A549 treated with Mapracorat at 1 μM for 4 hours (cell line): ENCODE data around the gene KRTAP20-3. TPM values are rescaled to one million over a fixed set of nuclear protein-coding genes. Genes with fewer than 3 reads are reported as not detected.

Source experiments
- total RNA-seq: library from RNA; stranded (reverse); fragments of 200-300 nt; extraction: Qiagen RNA extraction; gene quantifications from 5 replicates; pipeline ENCODE4 v1.2.3, GENCODE V29; 2022

The KRTAP20-3 gene
- not detected in 5 replicates for total RNA-seq

GRCh38 chr21:30642564-30642963 is at the start of gene KRTAP20-3:
Gene KRTAP20-3, plus strand, starts transcription at chr21:30642864.

GRCh38 chr21:30598802-30599201 is 43.9 kb upstream of the KRTAP20-3 start, which contains the start of gene KRTAP6-2:
Gene KRTAP6-2, minus strand, starts transcription at chr21:30598902. Its CDS starts 28 bp downstream, at chr21:30598874.

GRCh38 chr21:30600787-30601186 is 41.9 kb upstream of the KRTAP20-3 start, which contains the start of gene KRTAP22-1:
Gene KRTAP22-1, plus strand, starts transcription at chr21:30601087.

GRCh38 chr21:30613836-30614235 is 28.8 kb upstream of the KRTAP20-3 start, which contains the start of gene KRTAP6-1:
Gene KRTAP6-1, minus strand, starts transcription at chr21:30613930. Its CDS starts 26 bp downstream, at chr21:30613904.

GRCh38 chr21:30616125-30616524 is 26.5 kb upstream of the KRTAP20-3 start, which contains the start of gene KRTAP20-1:
Gene KRTAP20-1, plus strand, starts transcription at chr21:30616425. Its CDS starts 30 bp downstream, at chr21:30616455.

GRCh38 chr21:30620522-30620921 is 22.1 kb upstream of the KRTAP20-3 start, which contains the start of gene KRTAP20-4:
Gene KRTAP20-4, plus strand, starts transcription at chr21:30620627.

GRCh38 chr21:30634906-30635305 is 7.8 kb upstream of the KRTAP20-3 start, which contains the start of gene KRTAP20-2:
Gene KRTAP20-2, plus strand, starts transcription at chr21:30635206. Its CDS starts 58 bp downstream, at chr21:30635264.

Other genes with a start within 250 kb of the KRTAP20-3 start
- not detected in 5 replicates for gene KRTAP13-1, start 246.8 kb upstream of the KRTAP20-3 start, total RNA-seq
- not detected in 5 replicates for gene KRTAP13-3, start 216.9 kb upstream of the KRTAP20-3 start, total RNA-seq
- not detected in 5 replicates for gene KRTAP13-4, start 212.6 kb upstream of the KRTAP20-3 start, total RNA-seq
- gene KRTAP15-1, start 202.6 kb upstream of the KRTAP20-3 start, total RNA-seq: not detected in 5 replicates
- gene KRTAP19-1, start 162.5 kb upstream of the KRTAP20-3 start, total RNA-seq: not detected in 5 replicates
- not detected in 5 replicates for gene KRTAP19-2, start 155.4 kb upstream of the KRTAP20-3 start, total RNA-seq
- not detected in 5 replicates for gene KRTAP19-3, start 150.9 kb upstream of the KRTAP20-3 start, total RNA-seq
- gene KRTAP19-4, start 145.7 kb upstream of the KRTAP20-3 start, total RNA-seq: not detected in 5 replicates
- not detected in 5 replicates for gene KRTAP19-5, start 140.7 kb upstream of the KRTAP20-3 start, total RNA-seq
- not detected in 5 replicates for gene KRTAP19-6, start 101.0 kb upstream of the KRTAP20-3 start, total RNA-seq
- gene KRTAP19-7, start 81.5 kb upstream of the KRTAP20-3 start, total RNA-seq: not detected in 5 replicates
- not detected in 5 replicates for gene KRTAP22-2, start 52.5 kb upstream of the KRTAP20-3 start, total RNA-seq
- gene KRTAP6-3, start 50.4 kb upstream of the KRTAP20-3 start, total RNA-seq: not detected in 5 replicates
- gene KRTAP6-2, start 44.0 kb upstream of the KRTAP20-3 start, total RNA-seq: not detected in 5 replicates
- not detected in 5 replicates for gene KRTAP22-1, start 41.8 kb upstream of the KRTAP20-3 start, total RNA-seq
- gene KRTAP6-1, start 28.9 kb upstream of the KRTAP20-3 start, total RNA-seq: not detected in 5 replicates
- gene KRTAP20-1, start 26.4 kb upstream of the KRTAP20-3 start, total RNA-seq: not detected in 5 replicates
- not detected in 5 replicates for gene KRTAP20-4, start 22.2 kb upstream of the KRTAP20-3 start, total RNA-seq
- not detected in 5 replicates for gene KRTAP20-2, start 7.7 kb upstream of the KRTAP20-3 start, total RNA-seq
- not detected in 5 replicates for gene KRTAP21-3, start 75.9 kb downstream of the KRTAP20-3 start, total RNA-seq
- gene KRTAP21-2, start 104.4 kb downstream of the KRTAP20-3 start, total RNA-seq: not detected in 5 replicates
- gene KRTAP21-1, start 112.6 kb downstream of the KRTAP20-3 start, total RNA-seq: not detected in 5 replicates
- gene KRTAP8-1, start 170.4 kb downstream of the KRTAP20-3 start, total RNA-seq: not detected in 5 replicates
- gene KRTAP7-1, start 186.9 kb downstream of the KRTAP20-3 start, total RNA-seq: not detected in 5 replicates
- not detected in 5 replicates for gene KRTAP11-1, start 238.7 kb downstream of the KRTAP20-3 start, total RNA-seq